Brain microvascular endothelial cell (primary cell): Measurements from ENCODE around the gene EIF3K.

Experiments
- DNase-seq: peaks from one replicate; pipeline ENCODE4 v3.0.0-alpha.2; 2020
- H3K27ac ChIP-seq: fragments of 250-450 bp; sonication (Bioruptor Pico); 2 replicates; pipeline ENCODE4 v1.5.1; 2020; ENCODE audit warnings: mild to moderate bottlenecking, moderate library complexity
- H3K27me3 ChIP-seq: fragments of 250-450 bp; sonication (Bioruptor Pico); replicated peaks from 2 replicates; pipeline ENCODE4 v1.5.1; 2020; ENCODE audit warnings: mild to moderate bottlenecking
- H3K36me3 ChIP-seq: fragments of 250-450 bp; sonication (Bioruptor Pico); replicated peaks from 2 replicates; pipeline ENCODE4 v1.5.1; 2020; ENCODE audit warnings: mild to moderate bottlenecking
- H3K4me3 ChIP-seq: 2 replicates; pipeline ENCODE4 v1.5.1; 2011; ENCODE audit warnings: low read depth, mild to moderate bottlenecking, control low read depth, low read length, moderate library complexity
- in situ Hi-C: cut with HindIII; loops from 2 replicates; pipeline ENCODE4 v1.10.0; 2017; ENCODE audit warnings: low sequenced_read_pairs, low pct_ligation_motif_present
- TF ChIP-seq, protein P1 (sequence below): IDR thresholded peaks from 2 replicates; pipeline ENCODE4 v1.5.1; 2011; ENCODE audit warnings: low read depth, mild to moderate bottlenecking, moderate library complexity, low read length, control low read depth, inconsistent platforms; ENCODE audit errors: missing control alignments

The EIF3K gene

GRCh38 chr19:38664503-38665211, 45.7 kb downstream of the EIF3K start:
- no peak overlapping the region for H3K4me3 ChIP-seq
- H3K27ac ChIP-seq = no peak overlapping the region
- no peaks in the 10 kb centered on the region for H3K36me3 ChIP-seq
- no peak for DNase-seq
- in situ Hi-C loops = no loop called here
- TF ChIP-seq, protein P1, sequence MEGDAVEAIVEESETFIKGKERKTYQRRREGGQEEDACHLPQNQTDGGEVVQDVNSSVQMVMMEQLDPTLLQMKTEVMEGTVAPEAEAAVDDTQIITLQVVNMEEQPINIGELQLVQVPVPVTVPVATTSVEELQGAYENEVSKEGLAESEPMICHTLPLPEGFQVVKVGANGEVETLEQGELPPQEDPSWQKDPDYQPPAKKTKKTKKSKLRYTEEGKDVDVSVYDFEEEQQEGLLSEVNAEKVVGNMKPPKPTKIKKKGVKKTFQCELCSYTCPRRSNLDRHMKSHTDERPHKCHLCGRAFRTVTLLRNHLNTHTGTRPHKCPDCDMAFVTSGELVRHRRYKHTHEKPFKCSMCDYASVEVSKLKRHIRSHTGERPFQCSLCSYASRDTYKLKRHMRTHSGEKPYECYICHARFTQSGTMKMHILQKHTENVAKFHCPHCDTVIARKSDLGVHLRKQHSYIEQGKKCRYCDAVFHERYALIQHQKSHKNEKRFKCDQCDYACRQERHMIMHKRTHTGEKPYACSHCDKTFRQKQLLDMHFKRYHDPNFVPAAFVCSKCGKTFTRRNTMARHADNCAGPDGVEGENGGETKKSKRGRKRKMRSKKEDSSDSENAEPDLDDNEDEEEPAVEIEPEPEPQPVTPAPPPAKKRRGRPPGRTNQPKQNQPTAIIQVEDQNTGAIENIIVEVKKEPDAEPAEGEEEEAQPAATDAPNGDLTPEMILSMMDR = no peak
- no peaks in the 10 kb centered on the region for H3K27me3 ChIP-seq

GRCh38 chr19:38665219-38665931, 46.4 kb downstream of the EIF3K start:
- Histone ChIP-seq H3K4me3 (no peak overlapping the region), H3K27me3 (no peaks in the 10 kb centered on the region), H3K27ac (peak overlapping the region; percentile 78), H3K36me3 (no peaks in the 10 kb centered on the region)
- no peak for DNase-seq
- in situ Hi-C loops = no loop called here
- TF ChIP-seq, protein P1 = no peak

- TF ChIP-seq, protein P1 = no peak
- no peak overlapping the region for H3K4me3 ChIP-seq
- H3K36me3 ChIP-seq = no peaks in the 10 kb centered on the region
- in situ Hi-C loops = no loop called here
- no peaks in the 10 kb centered on the region for H3K27me3 ChIP-seq
- DNase-seq = no peak
- peak overlapping the region; percentile 78 for H3K27ac ChIP-seq
Observed at GRCh38 chr19:38665950-38666662, 47.1 kb downstream of the EIF3K start.

DNA sequence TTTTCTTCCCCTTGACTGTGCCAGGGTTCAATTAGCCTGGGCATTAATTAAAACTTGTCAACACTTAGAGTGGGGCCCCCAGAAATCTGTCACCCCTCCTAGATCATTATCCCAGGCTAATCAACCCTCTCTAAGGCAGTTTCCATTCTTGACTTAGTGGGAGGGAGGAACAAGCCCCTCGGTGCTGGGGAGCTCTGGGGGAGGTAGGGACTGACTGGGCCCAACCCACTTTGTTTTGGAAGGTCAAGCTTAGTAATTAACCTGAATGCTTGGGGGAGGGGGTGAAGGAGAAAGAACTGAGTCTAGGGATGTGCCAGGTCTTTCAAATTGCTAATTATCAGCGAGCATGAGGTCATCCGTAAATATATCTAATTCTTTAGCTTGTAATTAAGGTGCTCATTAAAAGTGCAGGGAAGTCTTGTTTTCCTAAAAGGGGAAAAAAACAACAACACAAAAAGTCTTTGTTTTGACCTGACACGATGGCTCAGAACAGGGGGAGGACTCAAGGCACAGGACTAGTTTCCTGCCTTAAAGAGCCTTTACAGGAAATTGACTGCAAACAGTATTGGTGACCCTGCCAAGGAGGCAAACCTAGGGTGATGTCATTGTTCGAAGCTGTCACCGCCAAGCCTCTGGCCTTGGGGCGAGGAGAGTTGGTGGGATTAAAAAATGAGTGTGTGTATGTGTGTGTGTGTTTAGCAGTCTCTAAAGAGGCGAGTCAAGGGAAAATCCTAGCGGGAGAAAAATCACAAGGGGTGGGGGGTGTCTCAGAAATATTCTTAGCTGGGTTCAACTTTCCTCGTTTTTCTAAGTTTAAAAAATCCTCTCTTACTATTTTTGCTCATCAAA, 47.9 kb downstream of the EIF3K start:
- in situ Hi-C loops = no loop called here
- peak; percentile 63 for DNase-seq
- TF ChIP-seq, protein P1 = no peak
- no peaks in the 10 kb centered on the region for H3K27me3 ChIP-seq
- H3K27ac ChIP-seq = peak overlapping the region; percentile 78
- H3K4me3 ChIP-seq = no peak overlapping the region
- no peaks in the 10 kb centered on the region for H3K36me3 ChIP-seq

GRCh38 chr19:38667661-38668171, 48.7 kb downstream of the EIF3K start:
- no peak for DNase-seq
- Histone ChIP-seq H3K36me3 (no peaks in the 10 kb centered on the region), H3K27me3 (no peaks in the 10 kb centered on the region), H3K27ac (peak overlapping the region; percentile 78), H3K4me3 (no peak overlapping the region)
- in situ Hi-C loops = no loop called here
- TF ChIP-seq, protein P1 = no peak
